Activated CD8-positive, alpha-beta T cell treated with anti-CD3 and anti-CD28 coated beads for 36 hours (primary cell): Measurements from ENCODE around the gene PLPP4. TPM values are rescaled to one million over a fixed set of nuclear protein-coding genes. Genes with fewer than 3 reads are reported as not detected.

ENCODE experiments used
- ATAC-seq: fragments of 200-7000 bp; cut with Tn5 transposase; one replicate; pipeline ENCODE4 v1.10.0; 2021; ENCODE audit warnings: mild to moderate bottlenecking, moderate library complexity
- CTCF ChIA-PET: fragments of 350-600 bp; sonication (Branson Sonifier 250); formaldehyde crosslinking; loops from one replicate; lab custom pipeline; 2021; ENCODE audit warnings: antibody characterized with exemption; lab: Charles Lee
- POLR2A ChIA-PET: fragments of 350-600 bp; sonication (Branson Sonifier 250); formaldehyde crosslinking; loops from one replicate; lab custom pipeline; 2021; ENCODE audit warnings: antibody characterized with exemption; lab: Charles Lee
- DNase-seq: peaks from one replicate; pipeline ENCODE4 v3.0.0-alpha.2; 2020
- H3K27ac Mint-ChIP-seq: one replicate; pipeline ENCODE4 v1.8.0; 2021; ENCODE audit warnings: mild to moderate bottlenecking, mixed read lengths
- H3K27me3 Mint-ChIP-seq: one replicate; pipeline ENCODE4 v1.8.0; 2021; ENCODE audit warnings: mixed read lengths
- H3K36me3 Mint-ChIP-seq: one replicate; pipeline ENCODE4 v1.8.0; 2021; ENCODE audit warnings: low read depth, mixed read lengths
- H3K4me1 Mint-ChIP-seq: one replicate; pipeline ENCODE4 v1.8.0; 2021; ENCODE audit warnings: low read depth, mixed read lengths
- H3K4me3 Mint-ChIP-seq: one replicate; pipeline ENCODE4 v1.8.0; 2021; ENCODE audit warnings: mild to moderate bottlenecking, moderate library complexity, mixed read lengths
- H3K9me3 Mint-ChIP-seq: one replicate; pipeline ENCODE4 v1.8.0; 2021; ENCODE audit warnings: mixed read lengths
- intact Hi-C: fragments of 100-400 bp; cut with micrococcal nuclease; formaldehyde crosslinking; loops from one replicate; pipeline ENCODE4 v1.10.0; 2022
- total RNA-seq, 2 experiments: library from RNA; stranded (reverse); gene quantifications; one replicate each; pipeline ENCODE4 v1.2.3, GENCODE V29; 2021
- TF ChIP-seq, protein P1 (sequence below): fragments of 200-600 bp; IDR thresholded peaks from one replicate; pipeline ENCODE4 v1.8.0; 2022; ENCODE audit warnings: antibody characterized with exemption, mild to moderate bottlenecking

Gene PLPP4
- total RNA-seq, 2 experiments from 2014 or later: not detected

DNA sequence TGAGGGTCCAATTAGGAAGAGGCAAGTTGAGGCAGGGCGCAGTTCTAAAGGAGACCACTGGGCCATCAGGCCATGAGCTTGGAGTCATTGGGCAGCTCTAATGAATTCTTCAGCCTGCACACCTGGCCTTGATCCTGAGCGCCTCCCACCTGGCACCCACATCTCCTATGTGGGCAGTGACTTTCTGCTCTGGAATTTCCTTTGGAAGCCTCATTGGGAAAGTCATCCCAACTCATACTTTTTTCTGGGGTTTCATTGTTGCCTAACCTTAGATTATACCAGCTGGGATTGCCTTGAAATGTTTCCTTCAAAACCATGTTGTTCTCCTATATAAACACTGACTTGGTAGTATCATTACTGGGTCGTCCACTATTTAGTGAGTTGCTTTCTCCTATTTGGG, 54.1 kb downstream of the PLPP4 start:
- Mint-ChIP-seq H3K4me1 (no peaks in the 10 kb centered on the region), H3K27me3 (no peaks in the 10 kb centered on the region), H3K27ac (no peak overlapping the region), H3K9me3 (no peaks in the 10 kb centered on the region), H3K36me3 (no peaks in the 10 kb centered on the region), H3K4me3 (no peak overlapping the region)
- POLR2A ChIA-PET: no interaction called here
- no peak for ATAC-seq
- no peak for DNase-seq
- TF ChIP-seq, protein P1, sequence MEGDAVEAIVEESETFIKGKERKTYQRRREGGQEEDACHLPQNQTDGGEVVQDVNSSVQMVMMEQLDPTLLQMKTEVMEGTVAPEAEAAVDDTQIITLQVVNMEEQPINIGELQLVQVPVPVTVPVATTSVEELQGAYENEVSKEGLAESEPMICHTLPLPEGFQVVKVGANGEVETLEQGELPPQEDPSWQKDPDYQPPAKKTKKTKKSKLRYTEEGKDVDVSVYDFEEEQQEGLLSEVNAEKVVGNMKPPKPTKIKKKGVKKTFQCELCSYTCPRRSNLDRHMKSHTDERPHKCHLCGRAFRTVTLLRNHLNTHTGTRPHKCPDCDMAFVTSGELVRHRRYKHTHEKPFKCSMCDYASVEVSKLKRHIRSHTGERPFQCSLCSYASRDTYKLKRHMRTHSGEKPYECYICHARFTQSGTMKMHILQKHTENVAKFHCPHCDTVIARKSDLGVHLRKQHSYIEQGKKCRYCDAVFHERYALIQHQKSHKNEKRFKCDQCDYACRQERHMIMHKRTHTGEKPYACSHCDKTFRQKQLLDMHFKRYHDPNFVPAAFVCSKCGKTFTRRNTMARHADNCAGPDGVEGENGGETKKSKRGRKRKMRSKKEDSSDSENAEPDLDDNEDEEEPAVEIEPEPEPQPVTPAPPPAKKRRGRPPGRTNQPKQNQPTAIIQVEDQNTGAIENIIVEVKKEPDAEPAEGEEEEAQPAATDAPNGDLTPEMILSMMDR: no peak
- intact Hi-C loops: no loop called here
- CTCF ChIA-PET: no interaction called here

DNA sequence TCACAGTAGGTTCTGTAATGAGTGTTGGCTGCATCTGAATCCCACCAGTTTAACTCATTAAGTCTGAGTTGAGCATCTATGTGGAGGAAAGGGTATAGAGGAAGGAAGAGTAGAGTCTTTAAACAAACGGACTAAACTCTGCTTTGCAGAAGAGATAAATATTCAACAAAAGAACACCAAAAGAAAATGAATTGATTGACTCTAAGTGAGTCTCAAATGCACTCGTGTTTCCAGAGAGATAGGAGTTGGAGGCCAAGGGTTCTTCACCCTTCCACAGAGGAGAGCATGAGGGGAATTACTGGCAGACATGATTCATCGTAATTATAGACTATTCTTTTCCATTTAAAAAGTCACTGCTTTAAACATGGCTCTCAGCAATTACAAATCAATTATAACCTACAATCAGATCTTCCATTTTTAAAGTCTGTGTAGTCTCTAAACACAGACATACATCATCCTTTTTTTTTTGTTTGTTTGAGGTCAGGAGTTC, 56.3 kb downstream of the PLPP4 start:
- Mint-ChIP-seq H3K27me3 (no peaks in the 10 kb centered on the region), H3K36me3 (no peaks in the 10 kb centered on the region), H3K9me3 (no peaks in the 10 kb centered on the region), H3K4me3 (no peak overlapping the region), H3K27ac (no peak overlapping the region), H3K4me1 (no peaks in the 10 kb centered on the region)
- intact Hi-C loops: no loop called here
- no peak for ATAC-seq
- TF ChIP-seq, protein P1: no peak
- POLR2A ChIA-PET: no interaction called here
- CTCF ChIA-PET: no interaction called here
- DNase-seq: no peak

DNA sequence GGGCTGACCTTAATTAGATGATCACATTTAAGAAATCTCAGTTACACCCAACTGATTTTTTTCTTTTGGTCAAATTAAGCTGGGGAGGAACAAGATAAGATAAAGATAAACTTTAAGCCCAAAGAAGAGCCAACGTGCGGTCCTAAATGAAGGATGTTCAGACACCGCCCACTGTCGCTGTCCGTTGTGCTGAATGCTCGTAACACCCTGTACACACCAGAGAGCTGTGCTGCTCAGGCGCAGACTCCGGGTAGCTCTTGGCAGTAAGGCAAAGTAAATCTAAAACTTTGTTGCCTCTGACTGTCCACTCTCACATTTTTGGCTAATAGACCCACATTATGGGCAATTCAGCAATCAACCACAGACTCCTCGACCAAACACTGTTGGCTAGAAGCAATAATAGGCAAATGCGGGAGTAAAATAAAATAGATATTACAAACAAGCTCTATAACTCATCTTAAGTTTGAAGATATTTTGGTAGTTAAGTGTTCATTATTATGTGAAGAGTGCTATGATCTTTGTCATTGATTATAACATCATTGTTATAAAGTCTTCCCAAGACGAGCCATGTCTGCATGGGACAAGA, 57.1 kb downstream of the PLPP4 start:
- POLR2A ChIA-PET: no interaction called here
- DNase-seq: peak; percentile 52
- CTCF ChIA-PET: no interaction called here
- Mint-ChIP-seq H3K27me3 (no peaks in the 10 kb centered on the region), H3K36me3 (no peaks in the 10 kb centered on the region), H3K4me1 (no peaks in the 10 kb centered on the region), H3K9me3 (no peaks in the 10 kb centered on the region), H3K27ac (no peak overlapping the region), H3K4me3 (no peak overlapping the region)
- no peak for ATAC-seq
- TF ChIP-seq, protein P1: no peak
- intact Hi-C loops: no loop called here

- H3K27ac Mint-ChIP-seq: no peak overlapping the region
- ChIA-PET CTCF (no interaction called here), POLR2A (no interaction called here)
- no peaks in the 10 kb centered on the region for H3K4me1 Mint-ChIP-seq
- no peaks in the 10 kb centered on the region for H3K9me3 Mint-ChIP-seq
- TF ChIP-seq, protein P1: no peak
- intact Hi-C loops: no loop called here
- H3K4me3 Mint-ChIP-seq: no peak overlapping the region
- no peaks in the 10 kb centered on the region for H3K27me3 Mint-ChIP-seq
- no peaks in the 10 kb centered on the region for H3K36me3 Mint-ChIP-seq
- no peak for DNase-seq
- no peak for ATAC-seq
Measured at GRCh38 chr10:120514959-120515358, 57.9 kb downstream of the PLPP4 start.

GRCh38 chr10:120515741-120516140, 58.7 kb downstream of the PLPP4 start:
- Mint-ChIP-seq H3K36me3 (no peaks in the 10 kb centered on the region), H3K27ac (no peak overlapping the region), H3K27me3 (no peaks in the 10 kb centered on the region), H3K9me3 (no peaks in the 10 kb centered on the region), H3K4me1 (no peaks in the 10 kb centered on the region), H3K4me3 (no peak overlapping the region)
- POLR2A ChIA-PET: no interaction called here
- intact Hi-C loops: no loop called here
- CTCF ChIA-PET: no interaction called here
- no peak for DNase-seq
- ATAC-seq: no peak
- TF ChIP-seq, protein P1: no peak
